ENCODE measurements around the gene EOMES. TPM values are rescaled to one million over a fixed set of nuclear protein-coding genes. Genes with fewer than 3 reads are reported as not detected.

The EOMES gene
- total and polyA plus RNA-seq, 2 experiments from 2014 or later: 0.10 TPM

- TF ChIP-seq, protein P1, sequence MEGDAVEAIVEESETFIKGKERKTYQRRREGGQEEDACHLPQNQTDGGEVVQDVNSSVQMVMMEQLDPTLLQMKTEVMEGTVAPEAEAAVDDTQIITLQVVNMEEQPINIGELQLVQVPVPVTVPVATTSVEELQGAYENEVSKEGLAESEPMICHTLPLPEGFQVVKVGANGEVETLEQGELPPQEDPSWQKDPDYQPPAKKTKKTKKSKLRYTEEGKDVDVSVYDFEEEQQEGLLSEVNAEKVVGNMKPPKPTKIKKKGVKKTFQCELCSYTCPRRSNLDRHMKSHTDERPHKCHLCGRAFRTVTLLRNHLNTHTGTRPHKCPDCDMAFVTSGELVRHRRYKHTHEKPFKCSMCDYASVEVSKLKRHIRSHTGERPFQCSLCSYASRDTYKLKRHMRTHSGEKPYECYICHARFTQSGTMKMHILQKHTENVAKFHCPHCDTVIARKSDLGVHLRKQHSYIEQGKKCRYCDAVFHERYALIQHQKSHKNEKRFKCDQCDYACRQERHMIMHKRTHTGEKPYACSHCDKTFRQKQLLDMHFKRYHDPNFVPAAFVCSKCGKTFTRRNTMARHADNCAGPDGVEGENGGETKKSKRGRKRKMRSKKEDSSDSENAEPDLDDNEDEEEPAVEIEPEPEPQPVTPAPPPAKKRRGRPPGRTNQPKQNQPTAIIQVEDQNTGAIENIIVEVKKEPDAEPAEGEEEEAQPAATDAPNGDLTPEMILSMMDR (conservative IDR thresholded peaks at IDR 0.05; ENCODE audit: low read depth in 2 of 2): peak in 1 of 2 experiments; percentile 33; a peak in 1 of 4 replicates
- TF ChIP-seq ZNF331 (CRISPR knock-in tag; IDR thresholded peaks at IDR 0.05; ENCODE audit: low read depth): no peak
- no peak for TF ChIP-seq STAT1 (IDR thresholded peaks at IDR 0.05; ENCODE audit: unreplicated experiment)
- 0 out of 2 replicates have a peak, but pooled peaks have one; percentile 33 for TF ChIP-seq CREB1 (CRISPR knock-in tag; IDR thresholded peaks at IDR 0.05; ENCODE audit: low read depth)
- no peak for TF ChIP-seq EZH2phosphoT487 (IDR thresholded peaks at IDR 0.05; ENCODE audit: unreplicated experiment)
- peak; percentile 50; the same call in 1 of the 2 replicates for TF ChIP-seq ETS1 (IDR thresholded peaks at IDR 0.05)
Measured at GRCh38 chr3:27728195-27729087, 6.3 kb upstream of the EOMES start (continued).

- TF ChIP-seq ZNF462 (CRISPR knock-in tag; IDR thresholded peaks at IDR 0.05) (no peak), EZH2 (IDR thresholded peaks at IDR 0.05; ENCODE audit: low read depth, unreplicated experiment) (no peak)
- H3K36me3 Mint-ChIP-seq (ENCODE audit: low read depth): no peaks in the 10 kb centered on the region; the same call in 2 of the 3 replicates
- H3K4me2 ChIP-seq: no peak overlapping the region
- H3K9me3 Mint-ChIP-seq: no peaks in the 10 kb centered on the region; the same call in 1 of the 3 replicates
- no peak overlapping the region for H3K27ac ChIP-seq (ENCODE audit: low read depth)
- peaks cover 93% of the 10 kb centered on the region for H3K27me3 Mint-ChIP-seq (ENCODE audit: insufficient read depth, low read depth, poor library complexity)
- H3K79me2 ChIP-seq (replicated peaks; ENCODE audit: insufficient read depth): no peaks in the 10 kb centered on the region
- H3K36me3 ChIP-seq (ENCODE audit: insufficient read depth): no peaks in the 10 kb centered on the region
- peaks cover 76% of the 10 kb centered on the region for H3K4me1 Mint-ChIP-seq
- no peaks in the 10 kb centered on the region for H3K9me2 ChIP-seq (ENCODE audit: insufficient read depth)
- H3K4me3 Mint-ChIP-seq: no peak overlapping the region
- H3K4me3 ChIP-seq: no peak overlapping the region
- peaks cover 34% of the 10 kb centered on the region for H3F3A ChIP-seq (replicated peaks; ENCODE audit: low read depth)
- H3K27ac Mint-ChIP-seq: no peak overlapping the region
- peaks cover 100% of the 10 kb centered on the region for H3K27me3 ChIP-seq (ENCODE audit: insufficient read depth)
- peaks cover 78% of the 10 kb centered on the region for H3K4me1 ChIP-seq (ENCODE audit: insufficient read depth)
- DNase-seq (ENCODE audit: low spot score) (peak; percentile 27), ATAC-seq (no peak)
- no peak overlapping the region for H2AFZ ChIP-seq
- H4K20me1 ChIP-seq (replicated peaks; ENCODE audit: insufficient read depth): peaks cover 21% of the 10 kb centered on the region
Measured at GRCh38 chr3:27726240-27726639, 4.1 kb upstream of the EOMES start.
